GM08714 (cell line): Measurements from ENCODE around the gene MSRB3.

Experiments
- H3K4me3 ChIP-seq: fragments of 200-500 bp; sonication (Bioruptor generic); 2 replicates; pipeline ENCODE4 v1.5.1; 2014; ENCODE audit warnings: mild to moderate bottlenecking, low read length, inconsistent platforms
- ZNF274 ChIP-seq: IDR thresholded peaks from 2 replicates; pipeline ENCODE4 v1.6.1; 2012; ENCODE audit warnings: mild to moderate bottlenecking, low read depth, low read length

Gene MSRB3

DNA sequence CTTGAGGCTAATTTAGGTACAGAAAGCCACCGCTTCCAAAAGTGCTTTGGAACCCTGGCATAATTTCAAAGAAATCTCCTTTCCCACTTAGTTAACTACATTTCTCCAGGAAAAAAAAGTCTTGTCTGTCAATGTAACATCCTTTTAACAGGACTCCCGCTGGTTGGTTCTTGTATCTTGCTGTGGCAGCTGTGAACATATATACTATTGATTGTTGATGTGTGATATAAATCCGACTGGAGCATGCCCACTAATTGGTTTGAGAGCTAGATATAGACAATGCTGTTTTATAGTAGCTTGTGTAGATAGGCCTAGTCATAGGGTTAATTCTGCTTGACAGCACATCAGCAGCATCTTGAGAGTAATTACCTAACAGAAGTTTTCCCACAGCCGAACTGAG, 89.6 kb downstream of the MSRB3 start:
- H3K4me3 ChIP-seq: no peak overlapping the region
- TF ChIP-seq ZNF274: no peak

DNA sequence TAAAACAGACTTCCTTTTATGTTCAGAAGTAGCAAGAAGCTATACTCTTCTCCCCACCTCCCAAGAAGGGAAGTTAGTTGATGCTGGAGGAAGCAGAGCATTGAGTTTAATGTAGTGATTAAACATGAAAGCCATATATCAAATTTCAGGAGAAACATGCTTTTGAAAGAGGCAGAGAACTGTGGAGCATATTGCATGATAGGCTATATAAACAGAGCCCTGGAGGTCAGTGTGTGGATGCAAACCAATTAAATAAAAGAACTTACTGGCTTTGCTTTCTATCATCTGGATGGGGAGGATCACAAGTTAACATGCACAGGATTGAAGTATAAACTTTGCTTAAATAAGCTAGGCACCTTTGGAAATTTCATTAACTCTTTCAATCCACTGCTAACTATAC, 94.1 kb downstream of the MSRB3 start:
- no peak for TF ChIP-seq ZNF274
- H3K4me3 ChIP-seq: no peak overlapping the region

DNA sequence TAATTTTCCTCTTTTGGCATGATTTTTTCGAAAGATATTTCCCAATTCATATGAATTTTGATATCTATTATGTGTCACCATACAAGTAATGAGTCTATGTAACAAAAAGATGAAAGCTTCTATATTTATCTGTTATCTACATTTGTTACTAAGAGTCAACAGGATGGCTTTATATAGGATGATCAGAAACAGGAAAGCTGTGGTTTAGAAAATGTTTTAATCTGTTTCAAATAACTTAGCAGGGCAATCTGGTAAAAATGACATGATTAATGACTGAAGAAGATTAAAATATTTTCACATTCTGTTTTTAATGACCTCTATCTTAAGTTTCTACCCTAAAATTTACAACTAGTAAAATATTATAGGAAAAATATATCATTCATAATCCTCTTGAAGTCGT, 105.8 kb downstream of the MSRB3 start:
- TF ChIP-seq ZNF274: no peak

DNA sequence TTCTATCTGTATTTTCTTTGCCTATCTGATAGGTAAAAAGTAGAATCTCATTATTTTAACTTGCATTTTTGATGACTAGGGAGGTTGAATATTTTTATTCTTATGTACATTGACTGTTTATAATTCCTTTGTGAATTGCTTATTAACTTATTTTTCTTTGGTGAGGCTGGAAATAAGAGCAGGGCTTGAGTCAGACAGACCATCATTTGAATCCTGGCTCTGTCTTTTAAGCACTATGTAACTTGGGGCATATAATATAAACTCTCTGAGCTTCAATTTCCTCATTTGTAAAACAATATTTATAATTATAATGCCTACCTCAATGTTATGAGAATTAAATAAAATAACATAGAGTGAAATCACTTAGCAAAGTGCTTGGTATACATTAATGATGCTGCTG, 108.9 kb downstream of the MSRB3 start:
- TF ChIP-seq ZNF274: no peak
- H3K4me3 ChIP-seq: no peak overlapping the region

More for the DNA sequence above, 105.8 kb downstream of the MSRB3 start:
- H3K4me3 ChIP-seq: no peak overlapping the region

DNA sequence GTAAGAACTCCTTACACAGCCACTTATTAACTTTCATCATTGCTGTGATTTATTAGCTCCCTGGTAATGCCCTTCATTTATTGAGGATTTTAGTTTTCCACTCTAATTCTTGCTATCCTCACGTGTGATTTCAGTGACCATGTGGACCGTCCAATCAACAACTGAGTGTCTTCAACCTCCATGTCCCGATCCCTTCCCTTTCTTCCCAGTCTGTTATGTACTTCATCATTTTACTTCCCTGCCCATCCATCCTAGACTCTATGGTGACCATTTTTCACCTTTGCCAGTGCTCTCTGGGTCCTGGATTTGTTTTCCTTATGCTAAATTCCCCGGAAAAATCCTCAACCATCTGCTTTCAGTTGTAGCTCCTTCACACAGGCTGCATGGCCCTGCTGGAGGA, 111.0 kb downstream of the MSRB3 start:
- no peak for TF ChIP-seq ZNF274

DNA sequence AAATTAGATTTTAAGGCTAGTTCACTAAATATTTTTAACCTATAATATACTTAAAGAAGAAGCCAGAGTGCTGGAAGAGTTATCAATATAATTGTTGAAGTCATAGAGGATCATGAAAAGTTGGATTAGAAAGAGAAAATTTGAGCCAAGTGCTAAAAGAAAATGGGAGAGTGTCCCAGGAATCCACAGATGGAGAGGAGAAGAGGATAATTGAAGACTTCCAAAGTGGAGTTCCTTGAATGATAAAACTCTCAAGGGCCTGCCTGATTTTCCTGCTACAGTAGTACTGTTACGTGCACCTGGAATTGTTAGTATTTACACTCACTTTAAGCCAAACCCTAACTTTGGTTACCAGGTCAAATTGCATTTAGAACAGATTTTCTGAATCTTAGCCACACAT, 113.2 kb downstream of the MSRB3 start:
- H3K4me3 ChIP-seq: no peak overlapping the region
- TF ChIP-seq ZNF274: no peak

More for the DNA sequence above, 111.0 kb downstream of the MSRB3 start:
- H3K4me3 ChIP-seq: no peak overlapping the region

DNA sequence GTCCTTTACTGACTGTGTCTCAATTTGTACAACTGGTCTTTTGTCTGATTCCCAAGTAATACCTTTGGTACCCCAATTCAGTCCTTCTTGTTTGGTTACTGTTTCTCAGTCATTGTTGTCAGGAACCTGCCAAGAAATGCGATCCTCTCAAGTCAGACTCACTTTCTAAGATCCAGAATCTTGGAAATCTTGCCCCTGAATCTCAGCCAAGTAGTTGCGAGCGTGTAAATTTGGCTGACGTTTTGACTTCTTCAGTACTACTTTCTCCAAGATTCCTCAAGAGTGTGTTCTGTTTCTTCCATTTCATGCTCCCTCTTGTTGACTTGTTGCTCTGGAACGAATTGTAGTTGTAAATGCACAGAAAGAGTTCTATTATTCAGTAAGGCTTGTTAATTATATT, 114.0 kb downstream of the MSRB3 start:
- no peak for TF ChIP-seq ZNF274
- no peak overlapping the region for H3K4me3 ChIP-seq

DNA sequence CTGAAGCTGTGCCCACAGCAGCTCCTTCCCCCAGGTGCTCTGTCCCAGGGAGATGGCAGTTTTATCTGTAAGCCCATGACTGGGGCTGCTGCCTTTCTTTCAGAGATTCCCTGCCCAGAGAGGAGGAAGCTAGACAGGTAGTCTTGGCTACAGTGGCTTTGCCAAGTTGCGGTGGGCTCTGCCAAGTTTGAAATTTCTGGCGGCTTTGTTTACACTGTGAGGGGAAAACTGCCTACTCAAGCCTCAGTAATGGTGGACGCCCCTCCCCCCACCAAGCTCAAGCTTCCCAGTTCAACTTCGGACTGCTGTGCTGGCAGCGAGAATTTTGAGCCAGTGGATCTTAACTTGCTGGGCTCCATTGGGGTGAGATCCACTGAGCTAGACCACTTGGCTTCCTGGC, 124.7 kb downstream of the MSRB3 start:
- H3K4me3 ChIP-seq: no peak overlapping the region
- no peak for TF ChIP-seq ZNF274

DNA sequence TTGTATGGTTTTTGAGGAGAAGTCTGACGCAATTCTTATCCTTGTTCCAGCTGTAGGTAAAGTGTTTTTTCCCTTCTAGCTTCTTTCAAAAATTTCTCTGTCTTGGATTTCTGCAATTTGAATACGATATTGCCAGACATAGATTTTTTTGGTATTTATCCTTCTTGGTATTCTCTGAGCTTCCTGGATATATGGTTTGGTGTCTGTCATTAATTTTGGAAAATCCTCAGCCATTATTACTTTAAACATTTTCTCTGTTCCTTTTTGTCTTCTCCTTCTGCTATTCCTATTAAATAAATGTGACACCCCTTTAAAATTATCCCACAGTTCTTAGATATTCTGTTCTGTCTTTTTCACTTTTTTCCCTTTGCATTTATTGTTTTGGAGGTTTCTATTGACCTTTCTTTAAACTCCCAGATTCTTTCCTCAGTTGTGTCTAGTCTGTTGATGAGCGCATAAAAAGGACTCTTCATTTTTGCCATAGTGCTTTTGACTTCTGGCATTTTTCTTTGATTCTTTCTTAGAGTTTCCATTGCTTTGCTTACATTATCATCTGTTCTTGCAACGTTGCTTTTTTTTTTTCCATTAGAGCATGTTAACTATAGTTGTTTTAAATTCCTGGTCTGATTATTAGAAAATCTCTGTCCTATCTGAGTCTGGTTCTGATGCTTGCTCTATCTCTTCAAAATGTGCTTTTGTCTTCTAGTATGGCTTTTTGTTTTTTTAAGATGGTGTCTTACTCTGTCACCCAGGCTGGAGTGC, 129.1 kb downstream of the MSRB3 start:
- TF ChIP-seq ZNF274: no peak
- no peak overlapping the region for H3K4me3 ChIP-seq

DNA sequence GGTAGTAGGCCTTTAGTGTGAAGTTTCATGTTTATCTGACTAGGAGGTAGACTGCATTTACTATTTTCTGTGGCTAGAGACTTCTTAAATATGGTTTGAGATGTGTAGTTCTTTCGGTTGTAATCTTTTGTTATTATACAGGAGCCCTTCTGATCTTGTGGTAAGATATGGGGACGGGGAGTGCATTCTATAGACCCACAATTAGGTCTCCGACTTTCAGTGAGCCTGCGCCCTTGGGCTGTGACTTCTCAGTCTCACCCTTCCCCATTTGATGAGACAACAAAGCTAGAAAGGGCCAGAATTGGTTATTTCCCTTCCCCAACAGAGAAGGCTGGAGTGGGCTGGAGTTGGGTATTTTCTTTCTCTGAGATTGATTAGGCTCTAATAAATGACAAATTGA, 130.0 kb downstream of the MSRB3 start:
- no peak for TF ChIP-seq ZNF274
- H3K4me3 ChIP-seq: no peak overlapping the region

DNA sequence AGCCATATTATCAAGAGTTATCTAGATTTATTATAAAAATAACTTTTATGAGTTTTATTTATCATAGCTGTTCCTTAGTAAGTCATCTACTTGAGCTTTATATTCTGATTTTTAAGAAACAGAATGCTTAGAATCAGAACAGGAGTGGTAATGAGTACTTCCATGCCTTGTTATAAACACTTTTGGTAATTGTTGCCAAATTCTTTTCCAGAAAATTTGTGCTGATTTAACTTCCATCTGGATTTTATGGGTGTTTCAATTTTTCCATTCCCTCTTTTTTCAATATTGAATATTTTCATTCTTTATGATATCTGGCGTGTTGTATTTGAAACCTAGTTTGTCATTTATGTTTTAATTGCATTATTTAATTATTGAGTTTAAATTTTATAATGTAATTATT, 131.2 kb downstream of the MSRB3 start:
- no peak overlapping the region for H3K4me3 ChIP-seq
- TF ChIP-seq ZNF274: no peak

DNA sequence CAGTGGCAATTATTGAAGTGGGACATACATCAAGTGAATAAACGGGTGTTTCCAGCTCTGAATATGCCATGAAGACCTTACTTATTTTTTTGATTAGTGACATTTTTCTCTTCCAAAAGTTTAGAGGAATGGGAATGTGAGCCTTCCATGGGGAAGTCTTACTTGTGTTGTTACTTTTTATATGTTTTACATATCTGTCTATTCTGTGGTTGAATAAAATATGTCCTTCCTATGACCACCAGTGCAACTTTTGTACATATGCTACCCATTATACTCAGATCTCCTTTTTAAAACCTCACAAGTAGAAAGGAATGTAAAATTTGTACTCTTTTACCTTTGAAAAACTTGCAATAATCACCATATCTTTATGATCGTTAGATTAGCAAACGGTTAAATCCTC, 132.7 kb downstream of the MSRB3 start:
- TF ChIP-seq ZNF274: no peak
- no peak overlapping the region for H3K4me3 ChIP-seq

DNA sequence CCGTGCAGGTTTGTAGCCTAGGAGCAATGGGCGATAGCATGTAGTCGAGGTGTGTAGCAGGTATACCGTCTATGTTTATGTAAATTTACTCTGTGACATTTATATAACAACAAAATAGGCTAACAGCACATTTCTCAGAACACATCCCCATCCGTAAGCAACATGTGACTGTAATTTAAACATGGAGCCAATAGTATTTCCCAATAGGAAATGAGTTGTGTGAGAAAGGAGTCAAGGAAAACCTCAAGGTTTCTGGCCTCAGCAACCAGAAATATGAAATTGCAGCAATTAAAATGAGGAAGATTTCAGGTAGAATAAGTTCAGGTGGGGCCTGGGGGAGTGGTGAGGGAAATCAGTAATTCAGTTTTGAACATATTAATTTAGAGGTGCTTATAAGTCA, 136.0 kb downstream of the MSRB3 start:
- TF ChIP-seq ZNF274: no peak
- no peak overlapping the region for H3K4me3 ChIP-seq

DNA sequence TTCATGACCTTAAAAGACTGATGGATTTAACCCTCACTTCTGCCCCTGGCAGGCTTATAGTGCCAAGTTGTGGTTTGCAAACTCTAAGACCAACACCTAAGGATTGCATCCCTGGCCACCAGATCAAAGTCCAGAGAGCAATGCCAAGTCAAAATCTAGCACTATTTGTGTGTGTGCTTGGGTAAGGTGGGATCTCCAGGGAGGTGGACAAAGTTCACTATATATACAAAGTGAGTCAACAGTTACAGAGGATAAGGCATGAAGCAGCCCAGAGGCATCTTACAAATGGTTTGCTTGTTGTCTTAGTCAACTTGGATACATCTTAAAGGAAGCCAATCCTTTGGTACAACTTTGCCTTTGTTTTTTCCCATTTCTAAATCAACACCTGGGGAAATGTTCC, 137.3 kb downstream of the MSRB3 start:
- no peak overlapping the region for H3K4me3 ChIP-seq
- no peak for TF ChIP-seq ZNF274

DNA sequence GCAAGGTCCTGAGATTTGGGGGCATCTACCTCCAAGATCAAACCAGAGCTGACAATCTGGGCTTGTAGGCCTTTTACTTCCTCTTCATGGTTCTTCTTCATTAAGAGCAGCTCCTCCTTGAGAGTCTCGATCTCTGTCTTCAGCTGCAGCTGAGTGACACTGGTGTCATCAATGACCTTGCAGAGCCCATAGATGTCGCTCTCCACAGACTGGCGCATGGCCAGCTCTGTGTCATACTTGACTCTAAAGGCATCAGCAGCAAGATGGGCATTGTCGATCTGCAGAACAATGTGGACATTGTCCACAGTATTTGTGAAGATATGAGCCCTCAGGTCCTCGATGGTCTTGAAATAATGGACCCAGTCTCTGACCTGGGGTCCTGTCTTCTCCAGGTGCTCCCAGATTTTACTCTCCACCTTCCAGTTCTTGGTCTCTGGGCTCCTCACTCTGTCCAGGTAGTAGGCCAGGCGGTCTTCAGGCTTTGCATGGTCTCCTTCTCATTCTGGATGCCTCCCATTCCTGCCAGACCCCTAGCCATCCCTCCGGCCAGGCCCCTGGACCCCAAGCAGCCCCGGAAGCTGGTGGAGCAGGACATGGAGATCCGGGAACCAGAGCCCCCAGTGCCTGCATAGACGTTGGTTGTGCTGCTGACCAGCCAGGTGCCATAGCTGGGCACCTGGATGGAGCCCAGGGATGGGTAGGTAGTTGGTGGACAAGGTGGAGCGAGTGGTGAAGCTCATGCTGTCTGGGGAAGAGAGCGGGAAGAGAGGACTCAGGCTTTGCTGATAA, 141.0 kb downstream of the MSRB3 start:
- H3K4me3 ChIP-seq: no peak overlapping the region
- TF ChIP-seq ZNF274: no peak
